ENCODE data around the gene SLC35G1. TPM values are rescaled to one million over a fixed set of nuclear protein-coding genes. Genes with fewer than 3 reads are reported as not detected.

The SLC35G1 gene
- total RNA-seq, 2 experiments from 2014 or later: 2.9 to 3.1 TPM

GRCh38 chr10:93850031-93851015, 43.5 kb upstream of the SLC35G1 start:
- Mint-ChIP-seq H3K36me3 (ENCODE audit: low read depth) (no peaks in the 10 kb centered on the region), H3K27me3 (no peaks in the 10 kb centered on the region), H3K4me1 (ENCODE audit: low read depth) (no peaks in the 10 kb centered on the region), H3K27ac (no peak overlapping the region), H3K9me3 (no peaks in the 10 kb centered on the region), H3K4me3 (no peak overlapping the region)
- no peak overlapping the region for H3K27ac ChIP-seq (ENCODE audit: low read depth in 1 of 2, low read length in 2 of 2)
- CTCF ChIA-PET: no interaction called here
- no peaks in the 10 kb centered on the region for H3K36me3 ChIP-seq (ENCODE audit: insufficient read depth, low read length)
- ATAC-seq (ENCODE audit: poor library complexity) (no peak), DNase-seq (no peak)
- intact Hi-C loops (cut with DNase I, micrococcal nuclease): no loop called here
- H3K9me3 ChIP-seq (ENCODE audit: control insufficient read depth in 1 of 2, insufficient read depth in 1 of 2, low read length in 2 of 2): no peaks in the 10 kb centered on the region
- no peaks in the 10 kb centered on the region for H3K4me1 ChIP-seq (ENCODE audit: insufficient read depth, low read length)
- TF ChIP-seq CTCF (IDR thresholded peaks at IDR 0.05): no peak
- POLR2A ChIA-PET: no interaction called here
- no peak overlapping the region for H3K4me3 ChIP-seq (ENCODE audit: low read length)
- no peaks in the 10 kb centered on the region for H3K27me3 ChIP-seq (ENCODE audit: control insufficient read depth in 1 of 2, insufficient read depth in 2 of 2, low read length in 2 of 2)

GRCh38 chr10:93851169-93851568, 42.6 kb upstream of the SLC35G1 start:
- no peak overlapping the region for H3K27ac ChIP-seq (ENCODE audit: low read depth in 1 of 2, low read length in 2 of 2)
- no peaks in the 10 kb centered on the region for H3K4me1 ChIP-seq (ENCODE audit: insufficient read depth, low read length)
- H3K27me3 ChIP-seq (ENCODE audit: control insufficient read depth in 1 of 2, insufficient read depth in 2 of 2, low read length in 2 of 2): peaks cover 0 to 3% of the 10 kb centered on the region in 2 experiments
- Mint-ChIP-seq H3K9me3 (no peaks in the 10 kb centered on the region), H3K36me3 (ENCODE audit: low read depth) (no peaks in the 10 kb centered on the region), H3K27me3 (no peaks in the 10 kb centered on the region), H3K4me1 (ENCODE audit: low read depth) (no peaks in the 10 kb centered on the region), H3K27ac (no peak overlapping the region), H3K4me3 (no peak overlapping the region)
- DNase-seq (no peak), ATAC-seq (ENCODE audit: poor library complexity) (no peak)
- intact Hi-C loops (cut with DNase I, micrococcal nuclease): no loop called here
- H3K36me3 ChIP-seq (ENCODE audit: insufficient read depth, low read length): no peaks in the 10 kb centered on the region
- H3K9me3 ChIP-seq (ENCODE audit: control insufficient read depth in 1 of 2, insufficient read depth in 1 of 2, low read length in 2 of 2): no peaks in the 10 kb centered on the region
- POLR2A ChIA-PET: no interaction called here
- CTCF ChIA-PET: no interaction called here
- TF ChIP-seq CTCF (IDR thresholded peaks at IDR 0.05): no peak
- H3K4me3 ChIP-seq (ENCODE audit: low read length): no peak overlapping the region

GRCh38 chr10:93852476-93853095, 41.2 kb upstream of the SLC35G1 start:
- Mint-ChIP-seq H3K9me3 (no peaks in the 10 kb centered on the region), H3K4me1 (ENCODE audit: low read depth) (no peaks in the 10 kb centered on the region), H3K27ac (no peak overlapping the region), H3K36me3 (ENCODE audit: low read depth) (no peaks in the 10 kb centered on the region), H3K27me3 (no peaks in the 10 kb centered on the region), H3K4me3 (no peak overlapping the region)
- CTCF ChIA-PET: no interaction called here
- H3K4me1 ChIP-seq (ENCODE audit: insufficient read depth, low read length): no peaks in the 10 kb centered on the region
- peaks cover 0 to 3% of the 10 kb centered on the region in 2 experiments for H3K27me3 ChIP-seq (ENCODE audit: control insufficient read depth in 1 of 2, insufficient read depth in 2 of 2, low read length in 2 of 2)
- no peaks in the 10 kb centered on the region for H3K9me3 ChIP-seq (ENCODE audit: control insufficient read depth in 1 of 2, insufficient read depth in 1 of 2, low read length in 2 of 2)
- ATAC-seq (ENCODE audit: poor library complexity) (no peak), DNase-seq (no peak)
- H3K36me3 ChIP-seq (ENCODE audit: insufficient read depth, low read length): no peaks in the 10 kb centered on the region
- H3K27ac ChIP-seq (ENCODE audit: low read depth in 1 of 2, low read length in 2 of 2): no peak overlapping the region
- intact Hi-C loops (cut with DNase I, micrococcal nuclease): no loop called here
- H3K4me3 ChIP-seq (ENCODE audit: low read length): no peak overlapping the region
- POLR2A ChIA-PET: no interaction called here
- no peak for TF ChIP-seq CTCF (IDR thresholded peaks at IDR 0.05)
